Caco-2 (cell line): ENCODE data around the gene GYPC. TPM values are rescaled to one million over a fixed set of nuclear protein-coding genes. Genes with fewer than 3 reads are reported as not detected.

Source experiments
- BruUV-seq: library from RNA; stranded (reverse); fragments of 400-500 nt; replicated peaks from 2 replicates; lab custom pipeline; 2021; lab: Mats Ljungman, UMichigan
- CTCF ChIA-PET: fragments of 300-600 bp; sonication (Branson Sonifier 250); formaldehyde crosslinking; loops from one replicate; lab custom pipeline; 2022; ENCODE audit warnings: antibody characterized with exemption; lab: Charles Lee
- POLR2A ChIA-PET: fragments of 300-600 bp; sonication (Branson Sonifier 250); formaldehyde crosslinking; loops from one replicate; lab custom pipeline; 2022; ENCODE audit warnings: antibody characterized with exemption; lab: Charles Lee
- DNase-seq, 2 experiments: peaks; one replicate each; pipeline versions ENCODE4 v3.0.0 to v3.0.0-alpha.2; 2020 to 2022
- H3K27me3 ChIP-seq: replicated peaks from 2 replicates; pipeline ENCODE4 v1.6.0; 2011; ENCODE audit warnings: low read length; ENCODE audit not compliant: control insufficient read depth, insufficient read depth
- H3K36me3 ChIP-seq: 2 replicates; pipeline ENCODE4 v1.5.1; 2011; ENCODE audit warnings: low read length; ENCODE audit not compliant: control insufficient read depth, insufficient read depth
- H3K4me1 ChIP-seq: fragments of 250-450 bp; sonication (Bioruptor Pico); 2 replicates; pipeline ENCODE4 v1.5.1; 2020; ENCODE audit warnings: mild to moderate bottlenecking
- H3K4me3 ChIP-seq: 2 replicates; pipeline ENCODE4 v1.5.1; 2011; ENCODE audit warnings: low read depth, mild to moderate bottlenecking, control low read depth, low read length
- H3K9me3 ChIP-seq: fragments of 250-450 bp; sonication (Bioruptor Pico); 2 replicates; pipeline ENCODE4 v1.5.1; 2020; ENCODE audit warnings: mild to moderate bottlenecking, moderate library complexity
- H3K27ac Mint-ChIP-seq: one replicate; pipeline ENCODE4 v1.8.0; 2022; ENCODE audit warnings: mixed read lengths; ENCODE audit not compliant: unreplicated experiment
- H3K27me3 Mint-ChIP-seq: one replicate; pipeline ENCODE4 v1.8.0; 2022; ENCODE audit warnings: mixed read lengths; ENCODE audit not compliant: insufficient read depth, unreplicated experiment
- H3K36me3 Mint-ChIP-seq: one replicate; pipeline ENCODE4 v1.8.0; 2022; ENCODE audit warnings: mild to moderate bottlenecking, mixed read lengths; ENCODE audit not compliant: insufficient read depth, unreplicated experiment
- H3K4me1 Mint-ChIP-seq: one replicate; pipeline ENCODE4 v1.8.0; 2022; ENCODE audit warnings: low read depth, mixed read lengths; ENCODE audit not compliant: unreplicated experiment
- H3K4me3 Mint-ChIP-seq: one replicate; pipeline ENCODE4 v1.8.0; 2022; ENCODE audit warnings: mild to moderate bottlenecking, moderate library complexity, mixed read lengths; ENCODE audit not compliant: unreplicated experiment
- H3K9me3 Mint-ChIP-seq: one replicate; pipeline ENCODE4 v1.8.0; 2022; ENCODE audit warnings: mixed read lengths; ENCODE audit not compliant: unreplicated experiment
- intact Hi-C: fragments of 100-400 bp; cut with micrococcal nuclease; formaldehyde crosslinking; loops from one replicate; pipeline ENCODE4 v1.10.0; 2022; ENCODE audit not compliant: unreplicated experiment
- total RNA-seq: library from RNA; stranded (reverse); gene quantifications from 2 replicates; pipeline ENCODE4 v1.2.3, GENCODE V29; 2022
- TF ChIP-seq, protein P1 (sequence below), 2 experiments: fragments of 200-600 bp in 1 of 2; IDR thresholded peaks; 1 replicate in 1 of 2; 2 replicates in 1 of 2; pipeline versions ENCODE4 v1.5.1 to v1.8.0; 2011 to 2022; ENCODE audit warnings: antibody characterized with exemption in 1 of 2, control low read depth in 1 of 2, inconsistent platforms in 1 of 2, low read depth in 1 of 2, low read length in 1 of 2, mild to moderate bottlenecking in 1 of 2, moderate library complexity in 1 of 2; ENCODE audit not compliant: insufficient read depth in 1 of 2, severe bottlenecking in 1 of 2, unreplicated experiment in 1 of 2

GYPC gene
- total RNA-seq, 1 experiment from 2014 or later: not detected

DNA sequence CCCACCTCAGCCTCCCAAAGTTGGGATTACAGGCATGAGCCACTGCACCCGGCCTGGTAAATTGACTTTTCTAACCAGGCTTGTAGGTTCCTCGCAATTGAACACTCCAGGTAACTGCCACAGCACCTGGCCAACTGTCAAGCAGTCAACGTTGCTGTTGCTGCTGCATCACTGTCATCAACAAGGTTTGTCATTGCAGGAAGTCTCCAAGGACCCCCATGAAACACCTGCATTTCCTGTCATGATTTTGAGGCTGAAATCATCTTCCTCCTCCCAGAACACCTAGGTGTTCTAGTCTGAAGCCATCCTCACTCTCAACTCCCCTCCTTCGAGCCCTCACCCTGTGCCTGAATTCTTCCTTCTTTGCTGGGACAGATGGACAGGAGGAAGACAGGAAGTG, 29.7 kb downstream of the GYPC start:
- no peaks in the 10 kb centered on the region for H3K4me1 ChIP-seq
- H3K4me1 Mint-ChIP-seq: no peaks in the 10 kb centered on the region
- H3K27ac Mint-ChIP-seq: no peak overlapping the region
- POLR2A ChIA-PET: no interaction called here
- H3K9me3 Mint-ChIP-seq: no peaks in the 10 kb centered on the region
- H3K4me3 ChIP-seq: no peak overlapping the region
- intact Hi-C loops: no loop called here
- TF ChIP-seq, protein P1, sequence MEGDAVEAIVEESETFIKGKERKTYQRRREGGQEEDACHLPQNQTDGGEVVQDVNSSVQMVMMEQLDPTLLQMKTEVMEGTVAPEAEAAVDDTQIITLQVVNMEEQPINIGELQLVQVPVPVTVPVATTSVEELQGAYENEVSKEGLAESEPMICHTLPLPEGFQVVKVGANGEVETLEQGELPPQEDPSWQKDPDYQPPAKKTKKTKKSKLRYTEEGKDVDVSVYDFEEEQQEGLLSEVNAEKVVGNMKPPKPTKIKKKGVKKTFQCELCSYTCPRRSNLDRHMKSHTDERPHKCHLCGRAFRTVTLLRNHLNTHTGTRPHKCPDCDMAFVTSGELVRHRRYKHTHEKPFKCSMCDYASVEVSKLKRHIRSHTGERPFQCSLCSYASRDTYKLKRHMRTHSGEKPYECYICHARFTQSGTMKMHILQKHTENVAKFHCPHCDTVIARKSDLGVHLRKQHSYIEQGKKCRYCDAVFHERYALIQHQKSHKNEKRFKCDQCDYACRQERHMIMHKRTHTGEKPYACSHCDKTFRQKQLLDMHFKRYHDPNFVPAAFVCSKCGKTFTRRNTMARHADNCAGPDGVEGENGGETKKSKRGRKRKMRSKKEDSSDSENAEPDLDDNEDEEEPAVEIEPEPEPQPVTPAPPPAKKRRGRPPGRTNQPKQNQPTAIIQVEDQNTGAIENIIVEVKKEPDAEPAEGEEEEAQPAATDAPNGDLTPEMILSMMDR (IDR thresholded peaks at IDR 0.05; ENCODE audit: insufficient read depth in 1 of 2, low read depth in 1 of 2, low read length in 1 of 2, severe bottlenecking in 1 of 2, unreplicated experiment in 1 of 2): no peak
- H3K27me3 ChIP-seq: no peaks in the 10 kb centered on the region; the same call in 1 of the 2 replicates
- H3K9me3 ChIP-seq: no peaks in the 10 kb centered on the region
- no TSS peak for BruUV-seq
- peaks cover 27% of the 10 kb centered on the region for H3K27me3 Mint-ChIP-seq
- no peaks in the 10 kb centered on the region for H3K36me3 ChIP-seq
- no peak overlapping the region for H3K4me3 Mint-ChIP-seq
- DNase-seq: no peak
- CTCF ChIA-PET: no interaction called here
- H3K36me3 Mint-ChIP-seq: no peaks in the 10 kb centered on the region

DNA sequence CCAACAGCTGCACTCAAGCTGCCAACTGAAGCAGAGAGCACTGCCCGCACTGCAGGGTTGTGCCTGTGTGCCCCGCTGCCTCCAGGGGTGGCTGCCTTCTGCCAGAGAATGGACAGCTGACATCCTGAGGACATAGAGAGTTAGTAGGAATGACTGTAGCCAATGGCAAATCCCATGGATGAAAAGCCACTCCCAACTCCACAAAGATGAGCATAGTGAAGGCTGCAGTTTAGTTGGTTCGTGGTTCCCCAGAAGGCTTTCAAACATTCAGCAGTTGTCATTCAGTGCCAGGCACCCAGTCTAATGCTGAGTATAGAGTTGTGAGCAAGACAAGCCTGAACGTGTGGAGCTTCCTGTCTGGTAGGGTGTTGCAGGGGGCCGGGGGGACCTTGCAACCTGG, 30.3 kb downstream of the GYPC start:
- Histone ChIP-seq H3K4me1 (no peaks in the 10 kb centered on the region), H3K4me3 (no peak overlapping the region), H3K36me3 (no peaks in the 10 kb centered on the region), H3K9me3 (no peaks in the 10 kb centered on the region), H3K27me3 (no peaks in the 10 kb centered on the region; the same call in 1 of the 2 replicates)
- H3K27me3 Mint-ChIP-seq: peaks cover 26% of the 10 kb centered on the region
- ChIA-PET POLR2A (no interaction called here), CTCF (no interaction called here)
- intact Hi-C loops: no loop called here
- no peaks in the 10 kb centered on the region for H3K36me3 Mint-ChIP-seq
- no peak overlapping the region for H3K4me3 Mint-ChIP-seq
- no TSS peak for BruUV-seq
- H3K4me1 Mint-ChIP-seq: no peaks in the 10 kb centered on the region
- TF ChIP-seq, protein P1 (IDR thresholded peaks at IDR 0.05; ENCODE audit: insufficient read depth in 1 of 2, low read depth in 1 of 2, low read length in 1 of 2, severe bottlenecking in 1 of 2, unreplicated experiment in 1 of 2): no peak
- no peak overlapping the region for H3K27ac Mint-ChIP-seq
- DNase-seq: no peak
- H3K9me3 Mint-ChIP-seq: no peaks in the 10 kb centered on the region

DNA sequence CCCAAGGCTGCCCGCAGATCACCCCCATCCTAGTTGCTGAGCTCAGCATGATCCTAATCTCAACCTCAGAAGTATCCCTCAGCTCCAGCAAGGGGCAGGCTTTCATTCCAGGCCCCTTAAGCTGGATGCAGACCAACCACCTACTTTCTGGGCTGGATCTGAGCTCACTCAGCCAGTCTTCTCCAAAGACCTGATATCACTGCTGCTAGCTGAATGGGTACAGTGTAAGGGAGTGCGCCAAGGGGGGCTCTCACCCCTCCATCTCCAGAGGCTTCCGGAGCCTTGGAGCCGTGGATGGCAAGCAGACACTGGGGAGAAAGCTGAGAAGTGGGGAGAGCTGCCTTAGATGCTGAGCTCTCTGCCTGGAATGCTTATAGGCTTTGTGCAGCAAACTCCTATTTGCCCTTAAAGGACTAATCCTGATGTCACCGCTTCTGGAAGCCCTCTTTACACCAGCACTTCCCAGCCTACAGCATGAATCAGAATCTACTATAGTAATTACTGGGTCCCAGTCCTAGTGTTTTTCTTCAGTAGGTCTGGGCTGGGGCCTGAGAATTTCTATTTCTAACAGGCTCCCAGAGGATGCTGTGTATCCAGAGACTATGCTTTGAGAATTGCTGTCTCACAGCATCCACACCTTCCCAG, 31.0 kb downstream of the GYPC start:
- Histone ChIP-seq H3K9me3 (no peaks in the 10 kb centered on the region), H3K27me3 (no peaks in the 10 kb centered on the region; the same call in 1 of the 2 replicates), H3K36me3 (no peaks in the 10 kb centered on the region), H3K4me1 (no peaks in the 10 kb centered on the region), H3K4me3 (no peak overlapping the region)
- Mint-ChIP-seq H3K4me3 (no peak overlapping the region), H3K9me3 (no peaks in the 10 kb centered on the region), H3K4me1 (no peaks in the 10 kb centered on the region), H3K36me3 (no peaks in the 10 kb centered on the region), H3K27me3 (peaks cover 22% of the 10 kb centered on the region), H3K27ac (no peak overlapping the region)
- CTCF ChIA-PET: no interaction called here
- no peak for DNase-seq
- POLR2A ChIA-PET: no interaction called here
- no TSS peak for BruUV-seq
- intact Hi-C loops: no loop called here
- TF ChIP-seq, protein P1 (IDR thresholded peaks at IDR 0.05; ENCODE audit: insufficient read depth in 1 of 2, low read depth in 1 of 2, low read length in 1 of 2, severe bottlenecking in 1 of 2, unreplicated experiment in 1 of 2): no peak
